OCI-LY3 (cell line): ENCODE data around the gene TRRAP.

Experiments used
- H2AFZ ChIP-seq: fragments of 200-600, 300-600 bp; shearing (Covaris generic); 2 replicates; pipeline ENCODE4 v1.6.0; 2014; ENCODE audit warnings: antibody characterized with exemption, low read depth, low read length
- H3K27ac ChIP-seq: fragments of 200-600, 300-600 bp; sonication (generic); 2 replicates; pipeline ENCODE4 v1.5.1; 2014; ENCODE audit warnings: mild to moderate bottlenecking, low read length, moderate library complexity, mixed read lengths
- H3K27me3 ChIP-seq: fragments of 200-600, 300-600 bp; sonication (generic); 2 replicates; pipeline ENCODE4 v1.6.1; 2014; ENCODE audit warnings: low read depth, low read length, mixed read lengths
- H3K36me3 ChIP-seq: fragments of 200-600, 300-600 bp; sonication (generic); replicated peaks from 2 replicates; pipeline ENCODE3; 2014; ENCODE audit warnings: low read depth, low read length, mixed read lengths
- H3K4me1 ChIP-seq: fragments of 300-600, 200-600 bp; sonication (generic); 2 replicates; pipeline ENCODE4 v1.6.1; 2014; ENCODE audit warnings: low read length, mixed read lengths
- H3K4me2 ChIP-seq: fragments of 200-600, 300-600 bp; sonication (generic); 2 replicates; pipeline ENCODE4 v1.6.1; 2014; ENCODE audit warnings: low read length, mixed read lengths
- H3K4me3 ChIP-seq: fragments of 300-600, 200-600 bp; sonication (generic); 2 replicates; pipeline ENCODE4 v1.5.1; 2014; ENCODE audit warnings: antibody characterized with exemption, mild to moderate bottlenecking, low read length, moderate library complexity
- H3K79me2 ChIP-seq: fragments of 300-600, 200-600 bp; shearing (Covaris generic); 2 replicates; pipeline ENCODE4 v1.6.1; 2014; ENCODE audit warnings: mild to moderate bottlenecking, low read length, mixed read lengths
- H3K9ac ChIP-seq: fragments of 300-600, 200-600 bp; shearing (Covaris generic); 2 replicates; pipeline ENCODE4 v1.6.0; 2014; ENCODE audit warnings: mild to moderate bottlenecking, low read length, moderate library complexity
- H3K9me3 ChIP-seq: fragments of 200-600, 300-600 bp; shearing (Covaris generic); 2 replicates; pipeline ENCODE4 v1.6.1; 2014; ENCODE audit warnings: low read length, mixed read lengths; ENCODE audit not compliant: insufficient read depth
- H4K20me1 ChIP-seq: fragments of 200-600, 300-600 bp; sonication (generic); 2 replicates; pipeline ENCODE4 v1.6.1; 2016; ENCODE audit warnings: low read length, mixed read lengths; ENCODE audit not compliant: insufficient read depth
- EZH2phosphoT487 ChIP-seq: fragments of 200-600 bp; shearing (Covaris generic); IDR thresholded peaks from 2 replicates; pipeline ENCODE4 v1.6.1; 2018; ENCODE audit warnings: antibody characterized with exemption, mixed run types, low read depth
- TF ChIP-seq, protein P1 (sequence below): fragments of 200-600, 300-600 bp; sonication (generic); IDR thresholded peaks from 2 replicates; pipeline ENCODE4 v1.5.1; 2014; ENCODE audit warnings: antibody characterized with exemption, low read length, low read depth

The TRRAP gene

DNA sequence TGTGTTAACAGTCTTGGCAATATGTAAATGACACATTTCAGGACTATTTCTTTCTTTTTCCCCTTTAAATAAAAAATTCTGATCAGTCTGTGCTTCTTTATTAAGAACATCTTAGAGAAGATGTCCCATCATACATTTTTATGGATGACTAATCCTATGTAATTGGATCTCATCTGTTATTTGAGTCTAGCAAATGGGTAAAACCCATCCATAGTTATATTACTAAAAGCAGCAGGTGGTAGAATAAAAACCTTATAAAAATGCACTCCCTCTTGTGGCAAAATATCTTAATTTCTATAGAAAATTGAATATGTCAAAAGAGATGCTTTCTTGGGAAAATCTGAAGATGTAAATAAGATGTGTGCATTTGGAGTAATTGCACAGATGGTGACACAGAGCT lies 35.3 kb downstream of the TRRAP start:
- H4K20me1 ChIP-seq = no peaks in the 10 kb centered on the region
- no peaks in the 10 kb centered on the region for H3K4me1 ChIP-seq
- H3K4me2 ChIP-seq = no peak overlapping the region
- no peaks in the 10 kb centered on the region for H3K9me3 ChIP-seq
- no peaks in the 10 kb centered on the region for H3K27me3 ChIP-seq
- H3K36me3 ChIP-seq = peaks cover 56% of the 10 kb centered on the region
- H2AFZ ChIP-seq = no peak overlapping the region
- H3K9ac ChIP-seq = no peak overlapping the region
- H3K27ac ChIP-seq = no peak overlapping the region
- no peak for TF ChIP-seq EZH2phosphoT487
- TF ChIP-seq, protein P1, sequence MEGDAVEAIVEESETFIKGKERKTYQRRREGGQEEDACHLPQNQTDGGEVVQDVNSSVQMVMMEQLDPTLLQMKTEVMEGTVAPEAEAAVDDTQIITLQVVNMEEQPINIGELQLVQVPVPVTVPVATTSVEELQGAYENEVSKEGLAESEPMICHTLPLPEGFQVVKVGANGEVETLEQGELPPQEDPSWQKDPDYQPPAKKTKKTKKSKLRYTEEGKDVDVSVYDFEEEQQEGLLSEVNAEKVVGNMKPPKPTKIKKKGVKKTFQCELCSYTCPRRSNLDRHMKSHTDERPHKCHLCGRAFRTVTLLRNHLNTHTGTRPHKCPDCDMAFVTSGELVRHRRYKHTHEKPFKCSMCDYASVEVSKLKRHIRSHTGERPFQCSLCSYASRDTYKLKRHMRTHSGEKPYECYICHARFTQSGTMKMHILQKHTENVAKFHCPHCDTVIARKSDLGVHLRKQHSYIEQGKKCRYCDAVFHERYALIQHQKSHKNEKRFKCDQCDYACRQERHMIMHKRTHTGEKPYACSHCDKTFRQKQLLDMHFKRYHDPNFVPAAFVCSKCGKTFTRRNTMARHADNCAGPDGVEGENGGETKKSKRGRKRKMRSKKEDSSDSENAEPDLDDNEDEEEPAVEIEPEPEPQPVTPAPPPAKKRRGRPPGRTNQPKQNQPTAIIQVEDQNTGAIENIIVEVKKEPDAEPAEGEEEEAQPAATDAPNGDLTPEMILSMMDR = no peak
- no peak overlapping the region for H3K4me3 ChIP-seq
- H3K79me2 ChIP-seq = no peaks in the 10 kb centered on the region

DNA sequence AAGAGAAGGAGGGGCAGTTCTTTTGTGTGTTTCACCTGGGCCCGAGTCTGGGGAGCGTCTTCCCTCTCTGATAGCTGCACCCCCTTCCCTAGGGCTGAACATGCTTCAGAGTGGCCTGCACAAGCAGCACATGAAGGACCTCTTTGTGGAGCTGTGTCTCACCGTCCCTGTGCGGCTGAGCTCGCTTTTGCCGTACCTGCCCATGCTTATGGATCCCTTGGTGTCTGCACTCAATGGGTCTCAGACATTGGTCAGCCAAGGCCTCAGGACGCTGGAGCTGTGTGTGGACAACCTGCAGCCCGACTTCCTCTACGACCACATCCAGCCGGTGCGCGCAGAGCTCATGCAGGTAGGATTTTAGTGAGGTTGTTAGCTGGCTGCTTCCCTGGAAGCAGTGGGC lies 39.0 kb downstream of the TRRAP start:
- Histone ChIP-seq H3K9ac (no peak overlapping the region), H3K4me3 (no peak overlapping the region), H3K27ac (no peak overlapping the region), H3K36me3 (peaks cover 49% of the 10 kb centered on the region), H2AFZ (no peak overlapping the region), H3K9me3 (no peaks in the 10 kb centered on the region), H3K4me1 (no peaks in the 10 kb centered on the region), H3K4me2 (no peak overlapping the region), H3K79me2 (no peaks in the 10 kb centered on the region), H4K20me1 (no peaks in the 10 kb centered on the region), H3K27me3 (no peaks in the 10 kb centered on the region)
- no peak for TF ChIP-seq EZH2phosphoT487
- TF ChIP-seq, protein P1 = no peak

DNA sequence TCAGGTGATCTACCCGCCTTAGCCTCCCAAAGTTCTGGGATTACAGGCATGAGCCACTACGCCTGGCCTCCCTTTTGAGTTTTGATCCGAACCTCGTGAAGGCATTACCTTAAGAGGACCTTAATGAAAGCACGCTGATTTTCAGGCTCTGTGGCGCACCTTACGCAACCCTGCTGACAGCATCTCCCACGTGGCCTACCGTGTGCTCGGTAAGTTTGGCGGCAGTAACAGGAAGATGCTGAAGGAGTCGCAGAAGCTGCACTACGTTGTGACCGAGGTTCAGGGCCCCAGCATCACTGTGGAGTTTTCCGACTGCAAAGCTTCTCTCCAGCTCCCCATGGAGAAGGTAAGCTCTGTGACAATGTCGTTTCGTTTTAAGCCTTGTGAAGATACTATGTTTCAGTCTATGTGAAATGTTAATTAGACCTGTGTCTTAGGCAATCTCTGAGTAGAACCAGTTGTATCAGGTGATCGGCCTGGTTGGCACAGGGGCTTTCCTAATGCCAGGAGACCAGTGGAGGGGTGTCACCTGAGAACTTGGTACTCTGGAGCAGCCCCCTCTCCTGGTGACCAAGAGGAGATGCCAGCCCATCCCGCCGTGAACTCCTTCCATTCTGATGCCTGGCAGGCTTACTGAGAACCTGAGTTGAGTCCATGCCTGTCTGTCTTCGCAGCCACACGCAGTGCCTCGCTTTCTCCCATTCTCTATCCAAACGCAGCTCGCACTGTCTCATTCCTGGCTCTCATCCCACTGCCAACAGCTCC lies 43.5 kb downstream of the TRRAP start:
- Histone ChIP-seq H4K20me1 (no peaks in the 10 kb centered on the region), H3K4me1 (no peaks in the 10 kb centered on the region), H2AFZ (no peak overlapping the region), H3K4me3 (no peak overlapping the region), H3K27ac (no peak overlapping the region), H3K9ac (no peak overlapping the region), H3K4me2 (no peak overlapping the region), H3K79me2 (no peaks in the 10 kb centered on the region), H3K36me3 (peaks cover 57% of the 10 kb centered on the region), H3K9me3 (no peaks in the 10 kb centered on the region), H3K27me3 (no peaks in the 10 kb centered on the region)
- TF ChIP-seq, protein P1 = no peak
- TF ChIP-seq EZH2phosphoT487 = no peak

DNA sequence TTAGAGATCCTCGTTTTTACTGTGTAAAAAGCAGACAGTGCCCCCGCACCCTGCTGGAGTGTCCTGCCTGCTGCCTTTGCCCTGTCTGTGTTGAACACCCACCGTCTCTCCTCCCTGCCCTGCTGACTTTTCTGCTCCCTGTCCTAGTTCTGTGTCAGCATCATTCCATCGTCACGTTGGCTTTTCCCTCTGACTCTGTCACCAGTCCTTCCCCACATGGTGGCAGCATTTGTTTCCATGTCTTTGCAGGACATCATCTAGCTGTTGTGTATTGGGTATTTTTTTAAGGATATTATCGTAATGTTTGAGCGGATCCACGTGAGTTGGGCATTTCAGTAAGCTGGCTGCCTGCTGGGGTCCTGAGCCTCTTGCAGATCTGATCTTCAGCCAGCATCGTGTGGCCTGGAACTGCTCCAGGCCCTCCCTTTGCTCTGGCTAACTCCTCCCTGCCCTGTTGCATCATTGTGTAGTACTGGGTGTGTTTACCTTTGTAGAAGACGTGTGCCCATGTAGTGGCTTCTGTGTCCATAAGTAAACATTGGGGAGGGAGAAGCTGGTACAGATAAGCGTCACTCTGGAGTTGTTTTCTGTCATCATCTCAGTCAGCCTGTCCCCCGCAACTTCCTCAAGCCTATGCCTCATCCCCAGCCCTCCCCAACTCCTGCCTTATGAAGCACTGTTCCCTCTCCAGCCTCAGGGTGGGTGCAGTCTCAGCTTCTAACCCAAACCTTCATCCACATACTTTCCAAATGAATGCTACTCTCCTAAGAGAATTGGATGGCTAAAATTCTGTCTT lies 44.3 kb downstream of the TRRAP start:
- no peak overlapping the region for H3K27ac ChIP-seq
- H3K4me3 ChIP-seq = no peak overlapping the region
- no peak overlapping the region for H3K4me2 ChIP-seq
- H3K4me1 ChIP-seq = no peaks in the 10 kb centered on the region
- no peaks in the 10 kb centered on the region for H3K27me3 ChIP-seq
- H2AFZ ChIP-seq = no peak overlapping the region
- no peaks in the 10 kb centered on the region for H3K79me2 ChIP-seq
- peaks cover 58% of the 10 kb centered on the region for H3K36me3 ChIP-seq
- H4K20me1 ChIP-seq = no peaks in the 10 kb centered on the region
- TF ChIP-seq, protein P1 = no peak
- no peak for TF ChIP-seq EZH2phosphoT487
- H3K9ac ChIP-seq = no peak overlapping the region
- H3K9me3 ChIP-seq = no peaks in the 10 kb centered on the region
